Mesendoderm (in vitro differentiated cells): ENCODE data around the gene ACTMAP.
"Not testable (repeated sequence)": the region's sequence is repeated elsewhere in the genome, so short reads cannot be mapped to it uniquely, and the experiment has no call there.

Experiments used
- DNase-seq: peaks from one replicate; pipeline ENCODE4 v3.0.0; 2013
- H2AK5ac ChIP-seq: 2 replicates; pipeline ENCODE4 v1.6.1; 2013; ENCODE audit warnings: low read length, inconsistent platforms
- H2BK120ac ChIP-seq: 2 replicates; pipeline ENCODE4 v1.6.1; 2013; ENCODE audit warnings: low read depth, mild to moderate bottlenecking, low read length, moderate library complexity, mixed read lengths
- H2BK15ac ChIP-seq: replicated peaks from 2 replicates; pipeline ENCODE4 v1.6.1; 2013; ENCODE audit warnings: low read depth, mild to moderate bottlenecking, moderate library complexity
- H2BK5ac ChIP-seq: 2 replicates; pipeline ENCODE4 v1.6.1; 2013; ENCODE audit warnings: low read length, inconsistent platforms
- H3K18ac ChIP-seq: 2 replicates; pipeline ENCODE4 v1.6.1; 2013; ENCODE audit warnings: mild to moderate bottlenecking, low read length, mixed read lengths
- H3K23ac ChIP-seq: one replicate; pipeline ENCODE4 v1.6.1; 2013; ENCODE audit warnings: low read length
- H3K27ac ChIP-seq: 2 replicates; pipeline ENCODE4 v1.5.1; 2013; ENCODE audit warnings: low read depth, mild to moderate bottlenecking, inconsistent platforms, low read length, moderate library complexity
- H3K27me3 ChIP-seq: 2 replicates; pipeline ENCODE4 v1.6.1; 2013; ENCODE audit warnings: low read length, control low read depth, mild to moderate bottlenecking, inconsistent platforms; ENCODE audit not compliant: insufficient read depth, poor library complexity
- H3K36me3 ChIP-seq: 2 replicates; pipeline ENCODE4 v1.6.1; 2013; ENCODE audit warnings: low read length, inconsistent platforms; ENCODE audit not compliant: control insufficient read depth, insufficient read depth
- H3K4ac ChIP-seq: one replicate; pipeline ENCODE4 v1.6.1; 2013; ENCODE audit warnings: low read depth, mild to moderate bottlenecking, low read length, moderate library complexity
- H3K4me1 ChIP-seq: 2 replicates; pipeline ENCODE4 v1.6.1; 2013; ENCODE audit warnings: low read depth, low read length, inconsistent platforms; ENCODE audit not compliant: control insufficient read depth
- H3K4me2 ChIP-seq: 2 replicates; pipeline ENCODE4 v1.6.1; 2013; ENCODE audit warnings: low read length
- H3K4me3 ChIP-seq: 2 replicates; pipeline ENCODE4 v1.5.1; 2013; ENCODE audit warnings: mild to moderate bottlenecking, low read length
- H3K56ac ChIP-seq: one replicate; pipeline ENCODE4 v1.6.1; 2013; ENCODE audit warnings: low read length
- H3K79me1 ChIP-seq: 2 replicates; pipeline ENCODE4 v1.6.1; 2013; ENCODE audit warnings: low read length, inconsistent platforms
- H3K79me2 ChIP-seq: 2 replicates; pipeline ENCODE4 v1.6.1; 2013; ENCODE audit warnings: mild to moderate bottlenecking, low read length; ENCODE audit not compliant: control insufficient read depth, insufficient read depth
- H3K9ac ChIP-seq: 2 replicates; pipeline ENCODE4 v1.6.1; 2013; ENCODE audit warnings: low read length, inconsistent platforms
- H4K5ac ChIP-seq: one replicate; pipeline ENCODE4 v1.6.1; 2013; ENCODE audit warnings: low read length
- H4K8ac ChIP-seq: one replicate; pipeline ENCODE4 v1.6.1; 2013; ENCODE audit warnings: low read depth, mild to moderate bottlenecking, control low read depth, low read length, moderate library complexity
- WGBS: extraction: QIAGEN DNeasy Blood & Tissue Kit; methylation state at CpG from one replicate; pipeline ENCODE4 v1.1.7; 2013; ENCODE audit warnings: low lambda C conversion rate, missing lambda C conversion rate; ENCODE audit not compliant: insufficient coverage; ENCODE audit errors: extremely low coverage; 5-methylcytosine and 5-hydroxymethylcytosine counted together

ACTMAP gene

GRCh38 chr19:40736661-40737060, 13.6 kb downstream of the ACTMAP start:
- Histone ChIP-seq H2BK120ac (no peak overlapping the region), H3K27me3 (no peaks in the 10 kb centered on the region), H2AK5ac (no peak overlapping the region), H3K27ac (no peak overlapping the region), H3K36me3 (peaks cover 7% of the 10 kb centered on the region), H2BK15ac (no peak overlapping the region), H3K4me1 (no peaks in the 10 kb centered on the region), H2BK5ac (no peak overlapping the region), H3K4ac (no peak overlapping the region), H3K56ac (no peak overlapping the region), H4K5ac (no peak overlapping the region), H3K9ac (no peak overlapping the region), H3K79me2 (no peaks in the 10 kb centered on the region), H3K18ac (no peak overlapping the region), H4K8ac (no peak overlapping the region), H3K79me1 (no peaks in the 10 kb centered on the region), H3K4me2 (no peak overlapping the region), H3K23ac (no peak overlapping the region), H3K4me3 (no peak overlapping the region)
- no CpG with 5 or more reads among the region's 9 CpGs for WGBS
- DNase-seq, result no peak

- Histone ChIP-seq H3K18ac (no peak overlapping the region), H3K79me2 (no peaks in the 10 kb centered on the region), H3K23ac (no peak overlapping the region), H3K4me1 (no peaks in the 10 kb centered on the region), H3K4me2 (no peak overlapping the region), H3K4ac (no peak overlapping the region), H4K8ac (no peak overlapping the region), H2AK5ac (no peak overlapping the region), H3K56ac (no peak overlapping the region), H3K79me1 (no peaks in the 10 kb centered on the region), H3K36me3 (peaks cover 7% of the 10 kb centered on the region), H2BK15ac (no peak overlapping the region), H3K27ac (no peak overlapping the region), H3K9ac (no peak overlapping the region), H2BK5ac (no peak overlapping the region), H4K5ac (no peak overlapping the region), H3K27me3 (no peaks in the 10 kb centered on the region), H2BK120ac (no peak overlapping the region), H3K4me3 (no peak overlapping the region)
- no peak for DNase-seq
- no CpG with 5 or more reads among the region's 11 CpGs for WGBS
These were observed 15.1 kb downstream of the ACTMAP start for GRCh38 chr19:40735013-40735771.

DNA sequence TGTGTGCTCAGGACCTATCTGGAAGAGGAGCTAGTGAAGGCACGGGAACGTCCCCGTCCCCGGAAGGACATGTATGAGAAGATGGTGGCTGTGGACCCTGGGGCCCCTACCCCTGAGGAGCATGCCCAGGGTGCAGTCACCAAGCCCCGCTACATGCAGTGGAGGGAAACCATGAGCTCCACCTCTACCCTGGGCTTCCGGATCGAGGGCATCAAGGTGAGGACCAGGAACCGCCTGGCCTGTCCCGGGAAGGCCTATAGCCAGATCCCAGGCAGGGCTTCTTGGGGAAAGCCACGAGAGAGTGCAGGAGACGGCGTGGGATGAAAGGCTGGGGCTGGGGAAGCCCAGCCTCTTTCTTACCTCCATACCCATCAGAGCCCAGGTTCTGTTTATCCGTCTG, 17.1 kb downstream of the ACTMAP start:
- Histone ChIP-seq H3K4me2 (no peak overlapping the region), H3K4me1 (no peaks in the 10 kb centered on the region), H3K9ac (no peak overlapping the region), H3K18ac (no peak overlapping the region), H2BK5ac (no peak overlapping the region), H3K4me3 (no peak overlapping the region), H4K8ac (no peak overlapping the region), H4K5ac (no peak overlapping the region), H3K23ac (no peak overlapping the region), H3K79me1 (no peaks in the 10 kb centered on the region), H2BK120ac (no peak overlapping the region), H2BK15ac (no peak overlapping the region), H3K36me3 (peaks cover 7% of the 10 kb centered on the region), H3K79me2 (no peaks in the 10 kb centered on the region), H2AK5ac (no peak overlapping the region), H3K4ac (no peak overlapping the region), H3K56ac (no peak overlapping the region), H3K27me3 (no peaks in the 10 kb centered on the region), H3K27ac (no peak overlapping the region)
- no CpG with 5 or more reads among the region's 13 CpGs for WGBS
- no peak for DNase-seq

GRCh38 chr19:40732304-40732703, 18.0 kb downstream of the ACTMAP start:
- DNase-seq, H3K9ac ChIP-seq, H2BK120ac ChIP-seq, H3K18ac ChIP-seq, H3K56ac ChIP-seq, H3K4me3 ChIP-seq, H3K4ac ChIP-seq, H3K4me2 ChIP-seq, H3K79me1 ChIP-seq, H3K23ac ChIP-seq, H3K27ac ChIP-seq, H4K5ac ChIP-seq, H4K8ac ChIP-seq, H2BK15ac ChIP-seq, H2BK5ac ChIP-seq, H3K27me3 ChIP-seq, H3K79me2 ChIP-seq, H2AK5ac ChIP-seq, H3K4me1 ChIP-seq: not testable (repeated sequence)
- no CpG with 5 or more reads among the region's 16 CpGs for WGBS
- peaks cover 10% of the 10 kb centered on the region for H3K36me3 ChIP-seq

- H3K56ac ChIP-seq, H3K4me2 ChIP-seq, H3K18ac ChIP-seq, H3K79me1 ChIP-seq, H3K9ac ChIP-seq, H3K4me3 ChIP-seq, H3K4me1 ChIP-seq, H3K36me3 ChIP-seq, H3K79me2 ChIP-seq, H2AK5ac ChIP-seq, H2BK120ac ChIP-seq, DNase-seq, H4K5ac ChIP-seq, H3K23ac ChIP-seq, H3K27ac ChIP-seq, H2BK5ac ChIP-seq, H3K4ac ChIP-seq, H3K27me3 ChIP-seq, H2BK15ac ChIP-seq, H4K8ac ChIP-seq: not testable (repeated sequence)
- no CpG with 5 or more reads among the region's 5 CpGs for WGBS
These were observed 20.2 kb downstream of the ACTMAP start for GRCh38 chr19:40730065-40730464.

- H3K4ac ChIP-seq, result no peak overlapping the region
- H3K4me3 ChIP-seq, result no peak overlapping the region
- no peak overlapping the region for H2BK120ac ChIP-seq
- H3K9ac ChIP-seq, result no peak overlapping the region
- H3K4me2 ChIP-seq, result no peak overlapping the region
- H2BK15ac ChIP-seq, result no peak overlapping the region
- H3K27me3 ChIP-seq, result no peaks in the 10 kb centered on the region
- no peak overlapping the region for H3K27ac ChIP-seq
- no peak for DNase-seq
- peaks cover 2% of the 10 kb centered on the region for H3K79me2 ChIP-seq
- no peak overlapping the region for H3K56ac ChIP-seq
- no peak overlapping the region for H2AK5ac ChIP-seq
- H3K18ac ChIP-seq, result no peak overlapping the region
- no peak overlapping the region for H4K8ac ChIP-seq
- peaks cover 2% of the 10 kb centered on the region for H3K79me1 ChIP-seq
- H2BK5ac ChIP-seq, result no peak overlapping the region
- H4K5ac ChIP-seq, result no peak overlapping the region
- WGBS, result no CpG with 5 or more reads among the region's 4 CpGs
- peaks cover 3% of the 10 kb centered on the region for H3K36me3 ChIP-seq
- no peak overlapping the region for H3K23ac ChIP-seq
- H3K4me1 ChIP-seq, result no peaks in the 10 kb centered on the region
These were observed 24.0 kb downstream of the ACTMAP start for GRCh38 chr19:40726279-40726678.
